NAMALWA (cell line): ENCODE data around the gene WDR53.
"Not testable (repeated sequence)": the region's sequence is repeated elsewhere in the genome, so short reads cannot be mapped to it uniquely, and the experiment has no call there.

Experiments used
- DNase-seq: peaks from one replicate; pipeline ENCODE4 v3.0.0-alpha.2; 2015; ENCODE audit warnings: low spot score

The WDR53 gene

DNA sequence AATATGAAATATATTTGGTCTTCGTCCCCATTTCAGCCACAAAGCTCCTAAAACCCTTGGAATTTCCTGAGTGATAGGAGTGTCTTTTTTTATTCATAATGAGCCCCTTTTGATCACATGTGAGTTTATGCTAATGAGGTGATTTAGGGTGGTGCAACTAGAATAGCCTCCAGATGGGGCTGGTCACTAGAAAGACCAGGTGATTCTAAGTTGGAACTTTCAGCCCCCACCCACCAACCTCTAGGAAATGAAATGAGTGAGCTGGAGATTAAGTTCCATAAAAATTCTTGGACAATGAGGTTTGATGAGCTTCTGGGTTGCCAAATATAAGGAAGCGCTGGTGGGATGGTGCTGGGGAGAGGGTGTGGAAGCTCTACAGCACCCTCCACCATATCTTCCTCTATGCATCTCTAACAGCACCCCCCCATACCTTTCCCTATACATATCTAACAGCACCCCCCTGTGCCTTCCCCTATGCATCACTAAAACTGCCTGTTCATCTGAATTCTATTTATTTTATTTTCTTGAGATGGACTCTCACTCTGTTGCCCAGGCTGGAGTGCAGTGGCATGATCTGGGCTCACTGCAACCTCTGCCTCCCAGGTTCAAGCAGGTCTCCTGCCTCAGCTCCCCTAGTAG, 51.1 kb downstream of the WDR53 start:
- DNase-seq = no peak

DNA sequence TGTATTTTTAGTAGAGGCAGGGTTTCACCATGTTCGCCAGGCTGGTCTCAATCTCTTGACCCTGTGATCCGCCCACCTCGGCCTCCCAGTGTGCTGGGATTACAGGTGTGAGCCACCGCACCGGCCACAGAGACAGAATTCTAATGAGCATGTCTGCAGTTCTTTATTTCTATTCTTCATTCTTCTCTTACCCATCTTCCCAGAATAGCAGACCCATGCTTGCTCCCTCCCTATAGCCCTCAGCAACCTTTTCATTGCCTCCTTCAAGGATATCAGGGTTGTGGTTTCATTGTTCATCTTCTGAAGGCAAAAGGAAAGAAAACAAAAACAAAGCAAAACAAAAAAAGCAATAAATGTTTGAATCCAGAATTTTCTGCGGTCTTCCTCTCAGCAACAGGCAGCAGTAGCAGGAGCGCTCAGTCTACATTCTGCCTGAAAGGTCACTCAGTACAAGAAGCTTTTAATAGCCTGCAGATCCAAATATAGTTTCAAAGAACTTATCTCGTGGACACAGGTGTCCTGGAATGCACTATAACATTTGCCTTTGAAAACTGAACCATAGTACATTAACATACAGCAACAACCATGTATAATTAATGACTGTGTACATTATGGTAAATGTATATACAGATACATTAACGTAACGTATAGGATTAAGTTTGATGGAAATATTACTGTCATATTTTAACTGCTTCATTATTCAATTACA, 53.3 kb downstream of the WDR53 start, which contains the start of gene SMCO1:
TSS of gene SMCO1 (minus strand) at position 434 of the 709 bp plus-strand sequence. CDS start at position 297, 137 bp downstream.
- no peak for DNase-seq

DNA sequence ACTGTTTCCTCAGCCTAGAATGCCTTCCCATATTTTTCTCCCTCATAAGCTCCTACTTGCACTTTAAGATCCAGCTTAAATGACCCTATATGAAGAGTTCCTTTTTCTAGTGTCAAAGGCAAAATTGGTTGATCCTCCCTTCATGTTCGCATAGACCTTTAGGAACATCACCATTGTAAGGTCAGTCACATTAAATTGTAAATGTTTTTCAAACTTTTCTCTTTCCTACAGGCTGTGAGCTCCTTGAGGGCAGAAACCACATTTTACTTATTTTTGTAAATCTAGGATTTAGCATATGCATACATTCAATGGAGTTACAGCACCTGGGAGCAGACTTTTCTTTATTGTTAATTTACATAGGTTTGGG, 54.0 kb downstream of the WDR53 start:
- no peak for DNase-seq

DNA sequence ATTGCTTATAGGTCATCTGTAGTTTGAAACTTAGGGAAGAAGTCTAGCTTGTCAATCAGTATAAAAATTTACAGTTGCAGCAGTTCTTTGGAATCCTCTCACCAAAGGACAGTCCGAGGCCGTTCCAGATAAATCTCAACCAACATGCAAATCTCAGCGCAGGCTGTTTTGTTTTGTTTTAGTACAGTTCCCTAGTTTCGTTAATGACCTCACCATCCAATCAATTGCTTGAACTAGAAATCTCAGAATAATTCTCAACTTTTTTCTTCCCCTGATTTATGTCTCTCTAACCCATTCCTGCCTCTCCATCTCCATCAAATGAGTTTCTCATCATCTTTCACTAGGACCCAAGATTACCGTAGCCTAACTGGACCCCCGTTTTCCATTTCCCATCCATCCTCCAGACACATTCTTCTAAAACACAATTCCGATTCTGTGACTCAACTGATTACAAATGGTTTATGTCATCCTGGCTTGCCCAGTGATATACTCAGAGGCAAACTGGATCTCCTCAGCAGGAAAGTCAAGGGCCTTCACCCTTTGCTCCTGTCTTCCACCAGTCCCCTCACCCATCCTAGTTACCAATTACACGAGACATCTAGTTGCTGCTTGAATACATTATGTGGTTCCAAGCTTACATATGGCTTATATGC, 54.5 kb downstream of the WDR53 start:
- no peak for DNase-seq

DNA sequence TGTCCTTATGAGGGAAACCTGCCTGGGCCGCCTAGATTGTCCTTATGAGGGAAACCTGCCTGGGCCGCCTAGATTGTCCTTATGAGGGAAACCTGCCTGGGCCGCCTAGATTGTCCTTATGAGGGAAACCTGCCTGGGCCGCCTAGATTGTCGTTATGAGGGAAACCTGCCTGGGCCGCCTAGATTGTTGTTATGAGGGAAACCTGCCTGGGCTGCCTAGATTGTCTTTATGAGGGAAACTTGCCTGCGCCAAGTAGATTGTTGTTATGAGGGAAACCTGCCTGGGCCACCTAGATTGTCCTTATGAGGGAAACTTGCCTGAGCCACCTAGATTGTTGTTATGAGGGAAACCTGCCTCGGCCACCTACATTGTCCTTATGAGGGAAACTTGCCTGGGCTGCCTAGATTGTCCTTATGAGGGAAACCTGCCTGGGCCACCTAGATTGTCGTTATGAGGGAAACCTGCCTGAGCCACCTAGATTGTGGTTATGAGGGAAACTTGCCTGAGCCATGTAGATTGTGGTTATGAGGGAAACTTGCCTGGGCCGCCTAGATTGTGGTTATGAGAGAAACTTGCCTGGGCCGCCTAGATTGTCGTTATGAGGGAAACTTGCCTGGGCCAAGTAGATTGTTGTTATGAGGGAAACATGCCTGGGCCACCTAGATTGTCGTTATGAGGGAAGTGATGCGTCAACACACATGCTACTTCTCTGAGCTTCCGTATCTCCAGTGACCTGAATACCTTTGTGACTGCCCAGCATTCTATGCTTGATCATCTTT, 56.5 kb downstream of the WDR53 start:
- DNase-seq = not testable (repeated sequence)

DNA sequence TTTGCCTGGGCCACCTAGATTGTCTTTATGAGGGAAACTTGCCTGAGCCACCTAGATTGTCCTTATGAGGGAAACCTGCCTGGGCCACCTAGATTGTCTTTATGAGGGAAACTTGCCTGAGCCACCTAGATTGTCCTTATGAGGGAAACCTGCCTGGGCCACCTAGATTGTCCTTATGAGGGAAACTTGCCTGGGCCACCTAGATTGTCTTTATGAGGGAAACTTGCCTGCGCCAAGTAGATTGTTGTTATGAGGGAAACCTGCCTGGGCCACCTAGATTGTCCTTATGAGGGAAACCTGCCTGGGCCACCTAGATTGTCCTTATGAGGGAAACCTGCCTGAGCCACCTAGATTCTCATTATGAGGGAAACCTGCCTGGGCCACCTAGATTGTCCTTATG, 57.2 kb downstream of the WDR53 start:
- DNase-seq = not testable (repeated sequence)

DNA sequence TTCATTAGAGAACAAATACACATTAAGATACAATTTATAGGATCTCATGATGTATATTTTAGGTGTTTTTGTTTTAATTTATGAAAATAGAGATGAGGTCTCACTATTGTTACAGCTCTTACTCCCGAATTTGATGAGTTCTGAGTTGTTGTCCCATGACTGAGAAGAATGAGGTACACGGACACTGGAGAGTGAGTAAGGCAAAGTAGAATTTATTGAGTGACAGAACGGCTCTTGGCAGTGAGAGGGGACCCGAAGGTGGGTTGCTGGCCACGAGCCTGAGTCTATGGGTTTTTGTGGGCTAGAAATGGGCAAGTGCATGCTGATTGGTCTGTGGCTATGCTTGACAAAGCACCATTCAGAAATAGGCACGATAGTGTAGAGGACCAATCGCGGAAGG, 61.7 kb downstream of the WDR53 start:
- DNase-seq = peak; percentile 37

DNA sequence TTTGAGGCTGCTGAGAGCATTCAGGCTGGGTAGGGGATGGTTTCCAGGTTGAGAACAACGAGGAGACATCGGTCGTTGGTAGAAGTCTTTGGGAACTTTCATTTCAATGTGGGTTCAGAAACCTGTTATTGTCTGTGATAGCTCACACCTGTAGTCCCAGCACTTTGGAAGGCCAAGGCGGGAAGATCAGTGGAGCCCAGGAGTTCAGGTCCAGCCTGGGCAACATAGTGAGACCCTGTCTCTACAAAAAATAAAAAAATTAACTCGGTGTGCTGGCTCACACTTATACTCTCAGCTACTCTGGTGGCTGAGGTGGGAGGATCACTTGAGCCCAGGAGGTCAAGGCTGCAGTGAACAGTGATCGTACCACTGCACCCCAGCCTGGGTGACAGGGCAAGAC, 63.8 kb downstream of the WDR53 start:
- no peak for DNase-seq
